ENCODE measurements around the gene ORC4. TPM values are rescaled to one million over a fixed set of nuclear protein-coding genes. Genes with fewer than 3 reads are reported as not detected.

ORC4 gene
- total RNA-seq, 1 donor, result 22.4 TPM

DNA sequence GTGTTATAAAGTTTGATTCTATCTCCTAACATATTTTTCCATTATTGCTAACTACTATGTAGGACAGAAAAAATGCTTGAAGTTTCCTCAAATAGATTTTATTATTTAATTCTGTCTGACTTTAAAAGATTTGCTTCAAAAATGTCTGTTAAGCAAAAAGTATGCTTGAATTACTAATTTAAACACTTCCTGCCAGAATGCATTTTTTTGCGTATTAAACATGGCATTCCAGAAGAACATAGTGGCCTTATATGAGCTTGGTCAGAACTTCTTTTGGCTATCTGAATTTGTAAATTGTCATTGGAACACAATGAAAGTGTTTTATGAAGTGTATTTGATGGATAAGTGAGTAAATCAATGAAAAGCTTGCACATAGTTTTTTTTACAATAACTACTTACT lies 38.1 kb upstream of the ORC4 start:
- no peaks in the 10 kb centered on the region for H4K20me1 ChIP-seq (ENCODE audit: insufficient read depth, low read length)
- H3K36me3 ChIP-seq (ENCODE audit: insufficient read depth, low read length), result peaks cover 6% of the 10 kb centered on the region
- H3K27ac ChIP-seq (ENCODE audit: low read depth, low read length), result no peak overlapping the region
- no peak overlapping the region for H3K4me2 ChIP-seq (ENCODE audit: insufficient read depth, low read length)
- H3K4me1 ChIP-seq (ENCODE audit: insufficient read depth, low read length), result no peaks in the 10 kb centered on the region
- DNase-seq (ENCODE audit: insufficient read length, low spot score, missing footprints), result peak; percentile 62
- H3K4me3 ChIP-seq (ENCODE audit: insufficient read depth, low read length), result no peak overlapping the region
- TF ChIP-seq, protein P1, sequence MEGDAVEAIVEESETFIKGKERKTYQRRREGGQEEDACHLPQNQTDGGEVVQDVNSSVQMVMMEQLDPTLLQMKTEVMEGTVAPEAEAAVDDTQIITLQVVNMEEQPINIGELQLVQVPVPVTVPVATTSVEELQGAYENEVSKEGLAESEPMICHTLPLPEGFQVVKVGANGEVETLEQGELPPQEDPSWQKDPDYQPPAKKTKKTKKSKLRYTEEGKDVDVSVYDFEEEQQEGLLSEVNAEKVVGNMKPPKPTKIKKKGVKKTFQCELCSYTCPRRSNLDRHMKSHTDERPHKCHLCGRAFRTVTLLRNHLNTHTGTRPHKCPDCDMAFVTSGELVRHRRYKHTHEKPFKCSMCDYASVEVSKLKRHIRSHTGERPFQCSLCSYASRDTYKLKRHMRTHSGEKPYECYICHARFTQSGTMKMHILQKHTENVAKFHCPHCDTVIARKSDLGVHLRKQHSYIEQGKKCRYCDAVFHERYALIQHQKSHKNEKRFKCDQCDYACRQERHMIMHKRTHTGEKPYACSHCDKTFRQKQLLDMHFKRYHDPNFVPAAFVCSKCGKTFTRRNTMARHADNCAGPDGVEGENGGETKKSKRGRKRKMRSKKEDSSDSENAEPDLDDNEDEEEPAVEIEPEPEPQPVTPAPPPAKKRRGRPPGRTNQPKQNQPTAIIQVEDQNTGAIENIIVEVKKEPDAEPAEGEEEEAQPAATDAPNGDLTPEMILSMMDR (IDR thresholded peaks at IDR 0.05; ENCODE audit: extremely low read depth, low read depth, low read length), result no peak
- no peaks in the 10 kb centered on the region for H3K9me3 ChIP-seq (ENCODE audit: low read depth, low read length)
- no peak overlapping the region for H2AFZ ChIP-seq (ENCODE audit: low read length)
- H3K27me3 ChIP-seq (ENCODE audit: insufficient read depth, low read length), result no peaks in the 10 kb centered on the region
- H3K79me2 ChIP-seq (ENCODE audit: insufficient read depth, low read length), result peaks cover 6% of the 10 kb centered on the region

DNA sequence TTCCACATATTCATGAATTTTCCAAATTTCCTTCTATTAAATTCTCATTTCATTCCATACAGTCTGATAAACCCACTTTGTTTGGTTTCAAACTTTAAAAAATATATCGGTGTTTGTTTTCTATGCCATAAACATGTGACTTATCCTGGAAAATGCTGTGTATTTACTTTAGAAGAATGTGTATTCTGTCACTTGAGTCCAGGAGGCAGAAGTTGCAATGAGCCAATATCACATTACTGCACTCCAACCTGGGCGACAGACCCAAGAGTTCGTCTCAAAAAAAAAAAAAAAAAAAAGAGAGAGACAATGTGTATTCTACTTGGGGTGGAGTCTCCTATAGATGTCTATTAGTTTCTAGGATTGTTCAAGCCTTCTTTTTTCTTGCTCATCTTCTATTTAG lies 32.1 kb upstream of the ORC4 start:
- H3K27ac ChIP-seq (ENCODE audit: low read depth, low read length), result no peak overlapping the region
- H3K79me2 ChIP-seq (ENCODE audit: insufficient read depth, low read length), result peaks cover 28% of the 10 kb centered on the region
- peaks cover 11% of the 10 kb centered on the region for H4K20me1 ChIP-seq (ENCODE audit: insufficient read depth, low read length)
- peaks cover 6% of the 10 kb centered on the region for H3K36me3 ChIP-seq (ENCODE audit: insufficient read depth, low read length)
- H3K4me1 ChIP-seq (ENCODE audit: insufficient read depth, low read length), result no peaks in the 10 kb centered on the region
- TF ChIP-seq, protein P1 (IDR thresholded peaks at IDR 0.05; ENCODE audit: extremely low read depth, low read depth, low read length), result no peak
- DNase-seq (ENCODE audit: insufficient read length, low spot score, missing footprints), result no peak
- H3K9me3 ChIP-seq (ENCODE audit: low read depth, low read length), result no peaks in the 10 kb centered on the region
- no peak overlapping the region for H3K4me2 ChIP-seq (ENCODE audit: insufficient read depth, low read length)
- H3K27me3 ChIP-seq (ENCODE audit: insufficient read depth, low read length), result no peaks in the 10 kb centered on the region
- no peak overlapping the region for H3K4me3 ChIP-seq (ENCODE audit: insufficient read depth, low read length)
- no peak overlapping the region for H2AFZ ChIP-seq (ENCODE audit: low read length)

DNA sequence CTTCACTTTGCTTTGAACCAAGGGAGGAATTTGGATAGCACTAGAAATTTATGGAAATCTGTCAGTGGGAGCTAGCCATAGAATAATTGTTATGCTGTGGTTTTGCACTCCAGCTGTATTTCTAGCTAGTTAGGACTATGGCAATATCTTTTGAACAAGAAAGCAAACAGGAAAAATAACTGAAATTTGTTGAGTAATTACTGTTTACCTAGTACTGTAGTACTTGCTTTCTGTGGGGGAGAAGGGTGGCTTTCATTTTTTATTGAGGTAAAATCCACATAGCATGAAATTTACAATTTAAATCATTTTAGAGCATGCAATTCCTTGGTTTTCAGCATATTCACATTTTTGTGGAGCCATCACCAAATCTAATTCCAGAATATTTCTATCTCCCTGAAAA lies 28.7 kb upstream of the ORC4 start:
- Histone ChIP-seq H3K9me3 (ENCODE audit: low read depth, low read length) (no peaks in the 10 kb centered on the region), H3K4me2 (ENCODE audit: insufficient read depth, low read length) (no peak overlapping the region), H4K20me1 (ENCODE audit: insufficient read depth, low read length) (peaks cover 11% of the 10 kb centered on the region), H3K27me3 (ENCODE audit: insufficient read depth, low read length) (no peaks in the 10 kb centered on the region), H3K36me3 (ENCODE audit: insufficient read depth, low read length) (peaks cover 5% of the 10 kb centered on the region), H3K27ac (ENCODE audit: low read depth, low read length) (no peak overlapping the region), H3K79me2 (ENCODE audit: insufficient read depth, low read length) (peaks cover 25% of the 10 kb centered on the region), H3K4me3 (ENCODE audit: insufficient read depth, low read length) (no peak overlapping the region), H2AFZ (ENCODE audit: low read length) (no peak overlapping the region), H3K4me1 (ENCODE audit: insufficient read depth, low read length) (no peaks in the 10 kb centered on the region)
- TF ChIP-seq, protein P1 (IDR thresholded peaks at IDR 0.05; ENCODE audit: extremely low read depth, low read depth, low read length), result no peak
- DNase-seq (ENCODE audit: insufficient read length, low spot score, missing footprints), result no peak

DNA sequence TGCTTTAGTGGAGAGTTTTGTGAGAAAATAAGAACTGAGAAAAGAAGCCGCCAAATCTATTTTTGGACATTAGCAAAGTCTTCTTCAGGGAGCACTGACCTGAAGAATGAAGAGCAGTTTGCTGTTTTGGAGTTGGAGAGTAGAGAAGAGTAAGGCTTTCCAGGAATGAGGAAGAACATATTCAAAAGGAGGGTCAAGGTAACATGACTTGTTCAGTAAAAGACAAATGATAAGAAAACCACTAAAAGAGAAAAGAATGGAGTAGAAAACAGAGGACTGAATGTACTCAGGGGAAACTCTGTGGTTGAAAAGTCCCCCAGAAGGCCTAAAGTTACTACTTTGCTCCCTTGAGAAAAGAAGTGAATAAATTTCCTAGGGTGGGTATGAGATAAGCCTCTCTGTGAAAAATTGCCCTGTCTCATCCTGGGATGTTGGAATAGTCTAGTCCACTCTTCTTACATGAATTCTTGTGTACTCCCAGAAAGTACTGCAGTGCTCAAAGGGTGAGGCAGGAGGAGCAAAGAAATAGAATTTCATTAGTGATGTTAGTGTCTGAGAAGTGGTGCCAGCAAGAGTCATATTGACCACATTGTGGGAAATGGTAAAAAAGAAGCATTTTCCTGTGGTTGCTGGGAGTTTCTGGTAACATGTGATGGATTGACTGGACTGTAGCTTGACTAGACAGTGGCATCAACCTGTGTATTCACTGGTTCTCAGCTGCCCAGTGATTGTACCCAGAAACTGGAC lies 28.1 kb upstream of the ORC4 start:
- no peak overlapping the region for H2AFZ ChIP-seq (ENCODE audit: low read length)
- H3K4me3 ChIP-seq (ENCODE audit: insufficient read depth, low read length), result no peak overlapping the region
- peaks cover 22% of the 10 kb centered on the region for H3K79me2 ChIP-seq (ENCODE audit: insufficient read depth, low read length)
- DNase-seq (ENCODE audit: insufficient read length, low spot score, missing footprints), result peak; percentile 18
- H3K4me1 ChIP-seq (ENCODE audit: insufficient read depth, low read length), result no peaks in the 10 kb centered on the region
- no peak overlapping the region for H3K4me2 ChIP-seq (ENCODE audit: insufficient read depth, low read length)
- H3K9me3 ChIP-seq (ENCODE audit: low read depth, low read length), result no peaks in the 10 kb centered on the region
- TF ChIP-seq, protein P1 (IDR thresholded peaks at IDR 0.05; ENCODE audit: extremely low read depth, low read depth, low read length), result no peak
- H3K27me3 ChIP-seq (ENCODE audit: insufficient read depth, low read length), result no peaks in the 10 kb centered on the region
- H3K36me3 ChIP-seq (ENCODE audit: insufficient read depth, low read length), result no peaks in the 10 kb centered on the region
- no peak overlapping the region for H3K27ac ChIP-seq (ENCODE audit: low read depth, low read length)
- H4K20me1 ChIP-seq (ENCODE audit: insufficient read depth, low read length), result peaks cover 11% of the 10 kb centered on the region
